Stimulated activated CD8-positive, alpha-beta memory T cell treated with anti-CD3 and anti-CD28 coated beads, Interleukin-4, amount 100 ng/mL, for 1 hour (primary cell): ENCODE data around the gene ETV6.

Experiments
- DNase-seq, 2 donors: peaks; one replicate each; pipeline ENCODE4 v3.0.0-alpha.2; 2020; ENCODE audit warnings: low read depth in 2 of 2, low spot score in 1 of 2

ETV6 gene

DNA sequence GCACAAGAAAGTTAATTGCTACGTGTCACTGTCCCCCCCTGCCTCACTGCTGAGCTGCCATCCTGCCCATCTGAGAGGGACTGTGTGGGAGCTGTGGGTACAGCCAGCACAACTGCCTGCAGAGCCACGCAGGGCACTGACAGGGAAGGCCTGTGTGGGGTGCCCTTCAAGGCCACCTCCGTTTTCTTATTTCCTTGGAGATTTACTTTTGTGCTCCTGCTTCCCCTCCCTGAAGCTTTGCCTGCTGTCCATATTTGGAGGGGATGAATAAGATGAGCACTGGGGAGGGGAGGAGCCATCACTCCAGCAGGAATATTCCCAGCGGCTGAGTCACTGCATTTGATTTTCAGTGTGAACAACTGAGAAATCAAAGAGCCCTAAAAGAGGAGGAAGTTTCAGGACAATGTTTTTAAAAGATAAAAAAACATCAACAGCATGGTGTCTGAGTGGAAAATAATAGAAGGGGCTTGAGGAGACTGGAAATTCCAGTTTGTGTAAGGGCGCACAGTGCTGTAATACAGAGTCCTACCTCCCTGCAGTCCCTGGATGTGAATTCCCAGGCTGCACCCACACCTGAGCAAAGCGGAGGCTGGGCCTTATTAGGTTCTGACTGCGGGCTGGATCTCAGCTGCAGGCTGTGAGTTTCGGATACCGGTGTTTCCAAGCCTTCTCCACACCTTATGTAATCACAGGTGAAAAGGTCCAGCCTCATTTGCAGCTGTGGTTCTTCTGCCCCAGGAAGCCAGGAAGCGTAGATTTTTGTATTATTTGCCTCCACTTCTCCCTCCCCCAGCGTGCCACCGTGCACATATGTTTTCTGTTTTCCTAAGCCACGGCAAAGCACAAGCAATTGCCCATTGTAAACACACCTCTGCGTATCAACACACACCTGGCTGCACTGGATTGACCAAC lies 228.7 kb downstream of the ETV6 start:
- no peak for DNase-seq

DNA sequence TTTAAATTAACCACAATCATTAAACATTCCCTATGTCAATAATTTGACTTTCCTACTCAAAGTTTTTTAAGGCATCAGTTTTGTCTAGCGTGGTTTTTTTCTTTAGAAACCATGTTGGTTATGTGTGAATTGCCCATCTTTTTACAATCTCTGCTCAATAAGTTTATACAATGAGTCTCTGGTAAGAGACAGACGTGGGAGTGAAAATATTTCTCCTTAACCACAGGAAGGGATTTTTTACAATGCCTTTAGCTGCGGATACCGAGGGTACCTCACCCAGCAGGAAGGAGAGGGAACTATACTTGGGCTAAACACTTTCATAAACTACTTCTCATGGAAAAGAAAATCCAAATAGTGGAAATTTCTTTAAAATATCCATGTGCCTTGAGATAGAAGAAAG lies 229.8 kb downstream of the ETV6 start:
- DNase-seq, result no peak

GRCh38 chr12:11880381-11880780 lies 230.9 kb downstream of the ETV6 start:
- no peak for DNase-seq

- DNase-seq, result no peak
These were observed 232.4 kb downstream of the ETV6 start for GRCh38 chr12:11881835-11882234.

DNA sequence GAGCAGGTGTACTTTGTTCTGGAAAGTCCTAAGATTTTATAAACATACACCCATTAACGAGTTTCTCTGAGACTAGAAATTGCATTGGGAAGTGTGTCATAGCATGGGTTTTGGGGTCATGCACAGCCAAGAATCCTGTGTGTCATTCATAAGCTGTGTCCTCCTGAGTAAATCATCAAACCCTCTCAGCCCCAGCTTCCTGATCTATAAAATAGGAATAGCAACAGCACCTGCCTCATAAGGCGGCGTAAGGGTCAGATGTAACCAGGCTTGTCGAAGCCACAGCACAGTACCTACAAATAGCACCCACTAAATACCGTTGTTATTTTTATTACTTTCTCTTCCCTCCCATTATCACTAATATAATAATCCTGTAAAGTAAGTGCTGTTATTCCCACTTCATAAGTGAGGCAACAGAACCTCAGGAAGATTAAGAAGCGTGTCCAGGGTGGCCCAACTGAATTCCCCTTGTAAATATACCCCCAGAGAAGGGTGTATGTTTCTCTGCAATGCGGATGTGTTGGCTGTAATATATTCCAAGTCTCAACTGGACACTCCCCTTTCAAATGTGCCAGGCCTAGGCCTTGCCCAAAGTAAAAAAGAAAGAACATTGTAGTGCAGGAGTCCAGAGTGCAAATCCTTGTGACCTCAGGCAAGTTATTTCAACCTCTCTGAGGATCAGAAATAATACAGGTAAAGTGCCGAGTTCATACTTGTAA lies 233.0 kb downstream of the ETV6 start:
- no peak for DNase-seq

DNA sequence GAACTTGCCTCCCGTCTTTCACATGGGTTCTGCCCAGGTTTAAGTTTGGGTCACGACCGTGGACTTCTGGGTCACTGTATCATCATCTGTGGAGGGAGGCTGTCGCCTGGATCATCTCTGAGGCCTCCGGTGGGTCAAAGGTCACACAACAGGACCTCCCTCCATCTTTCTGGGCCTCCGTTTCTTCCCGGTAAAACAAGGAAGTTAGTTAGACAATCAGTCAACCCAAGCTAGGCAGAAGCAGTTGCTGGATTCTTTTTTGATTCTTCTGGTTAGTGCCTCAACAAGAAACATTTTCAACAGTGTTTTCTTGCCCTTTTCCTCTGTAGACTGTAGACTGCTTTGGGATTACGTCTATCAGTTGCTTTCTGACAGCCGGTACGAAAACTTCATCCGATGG lies 234.6 kb downstream of the ETV6 start:
- DNase-seq, result no peak

- DNase-seq, result no peak
These were observed 235.2 kb downstream of the ETV6 start for GRCh38 chr12:11884706-11885105.

- DNase-seq, result no peak
These were observed 236.0 kb downstream of the ETV6 start for GRCh38 chr12:11885261-11886038.

GRCh38 chr12:11886339-11886738 lies 236.9 kb downstream of the ETV6 start:
- DNase-seq, result no peak

- DNase-seq, result no peak
These were observed 238.6 kb downstream of the ETV6 start for GRCh38 chr12:11888029-11888428.

- no peak for DNase-seq
These were observed 241.9 kb downstream of the ETV6 start for GRCh38 chr12:11891346-11891745.

DNA sequence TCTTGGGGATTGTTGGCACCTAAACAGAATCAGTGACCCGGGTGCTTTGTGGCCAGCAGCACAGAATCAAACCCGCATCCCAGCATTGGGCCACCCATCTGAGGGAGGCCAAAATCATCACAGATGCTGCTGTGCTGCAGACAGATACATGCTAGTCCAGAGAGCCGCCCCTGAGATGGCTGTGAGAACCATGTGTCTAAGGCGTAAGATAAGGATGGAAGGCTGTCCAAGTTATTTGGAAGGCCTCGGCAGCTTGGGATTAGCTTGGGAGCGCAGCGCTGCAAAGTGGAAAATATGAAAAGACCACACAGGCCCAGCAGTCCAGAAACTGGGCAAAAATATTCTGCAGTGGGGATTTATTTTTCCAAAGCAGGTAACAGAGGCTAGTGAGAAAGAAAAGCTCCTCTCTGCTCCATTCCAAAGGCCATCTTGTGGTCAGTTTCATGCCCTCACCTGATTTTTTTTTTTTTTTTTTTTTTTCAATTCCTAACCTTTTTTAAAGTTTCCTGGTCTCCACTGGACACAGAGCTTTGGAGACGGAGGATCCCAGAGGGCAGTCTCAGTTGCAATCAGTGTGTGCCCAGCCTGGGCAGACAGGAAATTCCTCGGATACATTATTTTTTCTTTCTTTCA lies 242.4 kb downstream of the ETV6 start:
- no peak for DNase-seq

DNA sequence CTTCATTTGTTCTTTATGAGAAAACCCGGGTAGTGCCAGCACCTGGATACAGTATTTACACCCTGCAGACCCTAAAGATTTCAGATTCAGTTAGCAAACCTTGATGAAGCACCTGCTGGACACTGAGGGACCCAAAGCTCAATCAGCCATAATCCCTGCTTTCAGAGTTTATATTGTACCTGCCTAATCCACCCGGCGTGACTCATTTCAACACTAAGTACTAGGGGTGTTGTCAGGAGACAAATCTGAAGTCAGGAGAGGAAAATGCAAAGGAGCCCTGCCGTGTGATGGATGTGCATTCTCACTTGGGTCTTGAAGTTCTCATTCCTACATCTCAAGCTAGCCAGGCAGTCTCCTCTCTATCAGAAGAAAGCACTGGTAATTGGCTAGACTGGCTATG lies 244.5 kb downstream of the ETV6 start:
- DNase-seq, result no peak

DNA sequence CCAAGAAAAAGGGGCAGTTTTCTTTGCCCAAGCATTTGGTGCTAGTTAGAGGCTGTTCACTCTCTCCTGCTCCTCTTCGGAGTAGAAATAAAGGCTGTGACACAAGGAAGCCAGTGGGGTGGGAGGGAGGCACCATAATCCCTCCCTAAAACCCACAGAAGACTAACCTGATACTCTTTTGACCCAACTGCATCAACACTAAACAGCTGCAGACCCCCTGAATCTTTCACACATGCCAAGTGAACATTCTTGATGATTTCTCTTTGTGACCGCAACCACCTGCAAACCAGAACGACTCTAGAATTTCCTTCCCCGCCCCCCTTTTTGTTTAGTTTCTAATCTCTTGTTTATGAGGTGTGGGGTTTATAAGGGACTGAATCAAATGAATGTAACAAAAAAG lies 245.4 kb downstream of the ETV6 start:
- no peak for DNase-seq

- no peak for DNase-seq
These were observed 246.1 kb downstream of the ETV6 start for GRCh38 chr12:11895421-11896078.

- no peak for DNase-seq
These were observed 247.0 kb downstream of the ETV6 start for GRCh38 chr12:11896417-11896929.

DNA sequence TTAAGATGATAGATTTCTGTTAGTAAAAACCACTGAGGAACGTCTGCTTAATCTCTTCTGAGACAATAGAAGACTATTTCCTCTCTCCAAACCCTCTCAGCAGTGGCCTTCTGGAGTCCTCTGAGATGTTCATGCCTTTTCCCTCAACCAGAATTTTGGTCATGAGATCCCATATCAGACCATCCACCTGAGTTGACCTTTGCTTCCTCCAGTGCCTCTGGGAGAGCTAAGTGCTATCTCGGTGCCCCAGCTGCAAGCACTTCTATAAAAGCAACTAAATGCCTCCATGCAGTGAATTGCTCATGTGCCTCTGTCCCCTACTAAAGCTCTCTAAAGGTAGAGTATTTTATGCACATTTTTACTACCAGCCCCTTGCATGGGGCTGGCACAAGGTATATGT lies 248.4 kb downstream of the ETV6 start:
- DNase-seq, result no peak

DNA sequence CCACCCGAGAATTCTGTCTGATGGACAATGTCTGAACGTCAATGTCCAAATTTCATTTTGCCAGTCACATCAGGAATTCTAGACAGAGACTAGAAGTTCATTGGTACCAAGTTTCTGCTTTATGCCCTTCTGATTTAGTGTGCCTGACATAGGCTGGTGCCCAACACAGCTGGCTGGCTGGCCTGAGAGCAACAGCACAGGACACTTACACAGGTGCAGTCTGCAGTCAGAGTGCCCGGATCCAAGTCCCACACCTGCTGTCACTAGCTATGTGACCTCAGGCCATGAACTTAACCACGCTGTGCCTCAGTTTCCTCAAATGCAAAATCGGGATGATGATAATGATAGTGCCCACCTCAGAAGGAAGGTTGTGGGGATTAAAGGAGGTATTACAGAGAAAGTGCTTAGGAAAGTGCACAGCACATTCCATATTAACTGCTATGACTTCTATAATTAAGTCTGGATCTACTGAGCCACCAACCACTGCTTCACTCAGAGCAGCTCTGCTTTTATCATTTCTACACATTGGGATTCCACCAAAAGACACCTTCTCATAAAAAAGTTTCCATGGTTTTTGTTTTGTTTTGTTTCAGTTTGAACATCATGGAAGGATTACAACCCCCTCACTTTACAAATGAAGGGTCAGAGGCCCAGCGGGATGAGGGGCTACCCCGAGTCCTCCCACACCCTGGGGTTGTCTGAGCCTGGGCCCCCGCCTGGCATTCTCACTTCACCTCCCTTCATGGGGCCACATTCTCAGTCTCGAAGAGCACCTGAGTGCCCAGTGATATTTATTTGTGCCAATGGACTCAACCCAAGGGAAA lies 252.4 kb downstream of the ETV6 start:
- DNase-seq, result no peak

- no peak for DNase-seq
These were observed 253.0 kb downstream of the ETV6 start for GRCh38 chr12:11902525-11902875.

DNA sequence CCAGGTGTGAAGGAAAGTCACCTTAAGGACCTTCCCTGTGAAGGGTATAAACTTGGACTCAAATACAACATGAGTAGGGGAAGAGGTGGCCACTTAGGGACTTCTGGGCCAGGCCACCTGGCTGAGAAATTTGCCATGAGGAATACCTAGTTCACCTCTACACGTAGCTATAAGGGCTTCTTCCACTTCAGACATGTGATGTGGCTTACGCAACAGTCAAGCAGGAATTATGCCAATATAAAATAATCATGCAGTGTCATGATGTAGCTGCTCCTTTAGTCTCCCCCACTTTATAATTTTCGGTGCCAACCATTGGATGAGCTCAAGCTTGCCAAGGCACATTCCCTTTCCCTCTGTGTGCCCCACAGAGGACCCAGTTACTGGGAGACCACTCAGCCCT lies 254.7 kb downstream of the ETV6 start:
- DNase-seq, result no peak
